Measurements from ENCODE around the gene GBP2.

- no peak for TF ChIP-seq CTCF (IDR thresholded peaks at IDR 0.05)
- TF ChIP-seq POLR2AphosphoS5 (IDR thresholded peaks at IDR 0.05), result no peak
- TF ChIP-seq POLR2A (IDR thresholded peaks at IDR 0.05), result no peak
Observed at GRCh38 chr1:89087241-89087640, 38.7 kb downstream of the GBP2 start.

Measured in suprapubic skin (tissue), 4 donors.